ENCODE measurements around the gene IFITM2. TPM values are rescaled to one million over a fixed set of nuclear protein-coding genes. Genes with fewer than 3 reads are reported as not detected.

The IFITM2 gene
- total and polyA plus RNA-seq, 2 of the 13 experiments (the other 11 are each of a cell fraction or from before 2014, with no cell fraction given), result 13.8 to 267 TPM

- TF ChIP-seq ZBTB33 (CRISPR knock-in tag; IDR thresholded peaks at IDR 0.05) (no peak), DNMT3B (CRISPR knock-in tag; conservative IDR thresholded peaks at IDR 0.05) (no peak), MAF1 (CRISPR knock-in tag; IDR thresholded peaks at IDR 0.05; ENCODE audit: borderline replicate concordance) (no peak)
Observed at GRCh38 chr11:291281-292210, 16.1 kb upstream of the IFITM2 start (continued).

GRCh38 chr11:292211-293121 is 15.2 kb upstream of the IFITM2 start:
- FAIRE-seq, result no peak
- ChIA-PET POLR2A (no interaction called here), CTCF (ENCODE audit: low intra/inter-chr PET ratio, low total read pairs) (no interaction called here)
- no peak for DNase-seq (ENCODE audit: low spot score)
- 93% methylated on average over 10 of the region's 29 CpGs for WGBS (ENCODE audit: low lambda C conversion rate)
- ATAC-seq, result no peak
- no TSS peak for BruUV-seq (replicated peaks)
- in situ Hi-C loops (cut with HindIII; ENCODE audit: extremely low pct_ligation_motif_present, low pct_unique_long_range_greater_than_20kb), result no loop called here
- no peak overlapping the region for H2AFZ ChIP-seq (ENCODE audit: low read length)
- H4K20me1 ChIP-seq (ENCODE audit: insufficient read depth, low read length), result no peaks in the 10 kb centered on the region
- peaks cover 26% of the 10 kb centered on the region for H3K4me1 ChIP-seq (ENCODE audit: insufficient read depth, low read length)
- H3K79me2 ChIP-seq (ENCODE audit: insufficient read depth, low read length), result no peaks in the 10 kb centered on the region
- H3K36me3 ChIP-seq (replicated peaks in 1 of 2; ENCODE audit: control insufficient read depth in 1 of 2, insufficient read depth in 2 of 2, low read length in 2 of 2), result 0 out of 5 replicates have a peak, but pooled peaks cover 0 to 2% of the 10 kb centered on the region in 2 experiments
- no peak overlapping the region for H3K4me3 ChIP-seq (replicated peaks in 1 of 3; ENCODE audit: insufficient read depth in 1 of 3, low read depth in 2 of 3, low read length in 3 of 3)
- no peak overlapping the region for H3K27ac ChIP-seq (ENCODE audit: extremely low read length, insufficient read depth, low read length)
- intact Hi-C loops (cut with micrococcal nuclease; ENCODE audit: unreplicated experiment), result no loop called here
- peaks cover 5 to 13% of the 10 kb centered on the region in 2 experiments for H3K27me3 ChIP-seq (ENCODE audit: control insufficient read depth in 1 of 2, insufficient read depth in 2 of 2, low read length in 2 of 2)
- TF ChIP-seq GFI1 (CRISPR knock-in tag; IDR thresholded peaks at IDR 0.05; ENCODE audit: borderline replicate concordance) (no peak), SP5 (CRISPR knock-in tag; IDR thresholded peaks at IDR 0.05; ENCODE audit: borderline replicate concordance, low read depth) (no peak), ZNF512 (CRISPR knock-in tag; IDR thresholded peaks at IDR 0.05) (no peak), ZNF572 (CRISPR knock-in tag; IDR thresholded peaks at IDR 0.05) (no peak), ZNF788 (CRISPR knock-in tag; IDR thresholded peaks at IDR 0.05; ENCODE audit: borderline replicate concordance) (no peak), HOXA3 (CRISPR knock-in tag; IDR thresholded peaks at IDR 0.05) (no peak), KAT7 (CRISPR knock-in tag; IDR thresholded peaks at IDR 0.05; ENCODE audit: borderline replicate concordance) (no peak)
- no peak overlapping the region for H3K4me2 ChIP-seq (ENCODE audit: low read depth, low read length)
- no peaks in the 10 kb centered on the region for H3K9me3 ChIP-seq (ENCODE audit: low read length)
- H3K9ac ChIP-seq (ENCODE audit: insufficient read depth, low read depth, low read length), result no peak overlapping the region

Measured in HepG2 (cell line).